OCI-LY1 (cell line): ENCODE data around the gene BRI3BP.

ENCODE experiments used
- CTCF ChIP-seq: fragments of 200-600 bp; sonication (generic), shearing (Covaris generic); IDR thresholded peaks from 2 replicates; pipeline ENCODE4 v1.5.1; 2017; ENCODE audit warnings: mild to moderate bottlenecking, antibody characterized with exemption, low read length, moderate library complexity, mixed read lengths
- EZH2 ChIP-seq: fragments of 200-600 bp; sonication (generic), shearing (Covaris generic); IDR thresholded peaks from 2 replicates; pipeline ENCODE4 v1.8.0; 2017; ENCODE audit warnings: borderline replicate concordance, mixed run types, mild to moderate bottlenecking, antibody characterized with exemption, low read length, moderate library complexity, mixed read lengths

DNA sequence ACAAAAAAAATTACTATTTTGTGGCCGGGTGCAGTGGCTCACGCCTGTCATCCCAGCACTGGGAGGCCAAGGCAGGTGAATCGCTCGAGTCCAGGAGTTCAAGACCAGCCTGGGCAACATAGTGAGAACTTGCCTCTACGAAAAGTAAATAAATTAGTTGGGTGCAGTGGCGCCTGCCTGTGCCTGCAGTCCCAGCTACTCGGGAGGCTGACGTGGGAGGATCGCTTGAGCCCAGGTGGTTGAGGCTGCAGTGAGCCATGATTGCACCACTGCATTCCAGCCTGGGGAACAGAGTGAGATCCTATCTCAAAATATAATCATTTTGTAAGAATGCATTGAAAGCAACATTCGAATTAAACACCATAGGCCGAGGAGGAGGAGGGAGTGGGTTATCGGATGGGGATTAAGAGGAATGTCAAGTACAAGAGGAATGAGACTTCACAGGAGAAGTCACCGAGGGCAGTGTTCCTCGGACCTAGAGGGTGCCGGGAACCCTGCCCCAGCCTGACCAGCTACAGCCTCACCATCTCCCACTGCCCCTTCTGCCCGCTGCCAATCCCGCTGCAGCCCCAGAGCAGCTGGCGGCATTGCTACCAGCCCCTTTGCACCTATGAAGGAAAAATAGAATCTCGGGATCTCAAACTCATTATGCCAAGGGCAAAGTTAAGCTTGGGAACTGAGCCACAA lies 39.2 kb downstream of the BRI3BP start:
- no peak for TF ChIP-seq CTCF
- no peak for TF ChIP-seq EZH2
